ENCODE data around the gene RPP25L.

The RPP25L gene

GRCh38 chr9:34610434-34611206 is 1.3 kb downstream of the RPP25L start:
- no peak for DNase-seq (ENCODE audit: low read depth)
- TF ChIP-seq, protein P1, sequence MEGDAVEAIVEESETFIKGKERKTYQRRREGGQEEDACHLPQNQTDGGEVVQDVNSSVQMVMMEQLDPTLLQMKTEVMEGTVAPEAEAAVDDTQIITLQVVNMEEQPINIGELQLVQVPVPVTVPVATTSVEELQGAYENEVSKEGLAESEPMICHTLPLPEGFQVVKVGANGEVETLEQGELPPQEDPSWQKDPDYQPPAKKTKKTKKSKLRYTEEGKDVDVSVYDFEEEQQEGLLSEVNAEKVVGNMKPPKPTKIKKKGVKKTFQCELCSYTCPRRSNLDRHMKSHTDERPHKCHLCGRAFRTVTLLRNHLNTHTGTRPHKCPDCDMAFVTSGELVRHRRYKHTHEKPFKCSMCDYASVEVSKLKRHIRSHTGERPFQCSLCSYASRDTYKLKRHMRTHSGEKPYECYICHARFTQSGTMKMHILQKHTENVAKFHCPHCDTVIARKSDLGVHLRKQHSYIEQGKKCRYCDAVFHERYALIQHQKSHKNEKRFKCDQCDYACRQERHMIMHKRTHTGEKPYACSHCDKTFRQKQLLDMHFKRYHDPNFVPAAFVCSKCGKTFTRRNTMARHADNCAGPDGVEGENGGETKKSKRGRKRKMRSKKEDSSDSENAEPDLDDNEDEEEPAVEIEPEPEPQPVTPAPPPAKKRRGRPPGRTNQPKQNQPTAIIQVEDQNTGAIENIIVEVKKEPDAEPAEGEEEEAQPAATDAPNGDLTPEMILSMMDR (IDR thresholded peaks at IDR 0.05; ENCODE audit: insufficient read depth, low read depth, low read length, missing control alignments), result no peak
- peak overlapping the region; percentile 99 for H3K4me3 ChIP-seq (ENCODE audit: low read depth, low read length)

DNA sequence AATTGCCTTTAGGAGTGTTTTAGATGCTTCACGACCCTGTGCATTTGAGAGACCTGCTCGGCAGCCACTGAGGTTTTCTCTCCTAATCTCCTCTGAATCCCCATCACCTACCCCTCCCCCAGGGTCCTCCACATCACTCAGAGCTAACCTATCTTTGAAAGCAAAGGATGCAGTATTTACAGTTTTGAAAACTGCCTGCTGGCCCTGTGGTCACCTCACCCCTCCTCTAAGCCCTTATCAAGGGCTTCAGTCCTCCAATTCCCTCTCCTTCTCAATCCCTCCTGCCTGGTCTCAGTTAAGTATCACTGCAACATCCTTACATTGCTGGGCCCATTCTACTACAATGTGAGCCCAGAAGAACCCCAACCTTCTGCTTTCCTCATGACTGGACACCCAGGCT is 4.6 kb downstream of the RPP25L start:
- DNase-seq (ENCODE audit: low read depth), result no peak
- no peak overlapping the region for H3K4me3 ChIP-seq (ENCODE audit: low read depth, low read length)
- TF ChIP-seq, protein P1 (IDR thresholded peaks at IDR 0.05; ENCODE audit: insufficient read depth, low read depth, low read length, missing control alignments), result no peak

GRCh38 chr9:34606905-34607304 is 5.0 kb downstream of the RPP25L start:
- TF ChIP-seq, protein P1 (IDR thresholded peaks at IDR 0.05; ENCODE audit: insufficient read depth, low read depth, low read length, missing control alignments), result no peak
- DNase-seq (ENCODE audit: low read depth), result no peak
- no peak overlapping the region for H3K4me3 ChIP-seq (ENCODE audit: low read depth, low read length)

DNA sequence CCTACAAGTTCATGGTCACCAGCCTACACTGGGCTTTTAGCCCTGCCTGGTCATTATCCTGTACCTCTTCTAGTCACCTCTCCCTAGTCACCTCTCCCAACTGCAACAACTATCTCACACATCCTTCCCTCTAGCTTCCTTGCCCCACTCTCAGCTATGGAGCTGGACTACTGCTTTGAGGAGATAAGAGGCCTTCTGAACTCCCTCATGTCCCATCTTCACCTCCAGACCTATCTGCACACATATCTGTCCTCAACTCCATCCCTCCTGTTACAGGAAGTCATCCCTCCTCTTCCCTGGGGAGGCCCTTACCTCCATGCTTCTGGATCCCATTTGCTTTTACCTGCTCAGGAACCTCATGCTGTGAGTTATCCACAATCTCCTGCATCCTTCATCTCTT is 5.7 kb downstream of the RPP25L start:
- no peak for DNase-seq (ENCODE audit: low read depth)
- TF ChIP-seq, protein P1 (IDR thresholded peaks at IDR 0.05; ENCODE audit: insufficient read depth, low read depth, low read length, missing control alignments), result no peak
- no peak overlapping the region for H3K4me3 ChIP-seq (ENCODE audit: low read depth, low read length)

DNA sequence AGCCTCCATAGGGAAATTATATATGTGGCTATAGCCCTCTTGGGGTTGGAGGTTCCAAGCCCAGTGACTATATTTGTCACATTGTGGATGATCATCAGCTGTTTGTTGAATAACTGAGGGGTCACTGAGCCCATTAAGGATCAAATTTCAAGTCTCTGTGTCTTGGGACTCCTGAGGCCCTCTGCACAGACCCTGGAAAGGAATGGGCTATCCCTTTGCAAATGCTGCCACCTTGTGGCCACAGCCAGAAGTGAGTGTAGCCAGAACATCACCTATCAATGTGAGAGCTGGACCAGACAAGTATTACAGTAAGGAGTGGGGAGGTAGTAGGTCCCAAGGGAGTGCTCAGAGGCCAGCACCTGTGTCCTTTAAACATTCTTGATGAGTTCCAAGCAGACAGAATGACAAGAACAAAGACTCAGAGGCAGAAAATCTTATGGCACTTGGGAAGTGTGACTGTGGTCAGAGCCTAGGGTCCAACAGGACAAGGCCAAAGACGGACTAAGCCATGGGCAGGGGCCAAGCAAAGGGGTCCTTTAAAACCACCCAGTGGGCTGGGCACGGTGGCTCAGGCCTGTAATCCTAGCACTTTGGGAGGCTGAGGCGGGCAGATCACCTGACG is 8.2 kb downstream of the RPP25L start:
- DNase-seq (ENCODE audit: low read depth), result peak; percentile 79
- TF ChIP-seq, protein P1 (IDR thresholded peaks at IDR 0.05; ENCODE audit: insufficient read depth, low read depth, low read length, missing control alignments), result peak; percentile 88
- no peak overlapping the region for H3K4me3 ChIP-seq (ENCODE audit: low read depth, low read length)

- DNase-seq (ENCODE audit: low read depth), result no peak
- no peak overlapping the region for H3K4me3 ChIP-seq (ENCODE audit: low read depth, low read length)
- TF ChIP-seq, protein P1 (IDR thresholded peaks at IDR 0.05; ENCODE audit: insufficient read depth, low read depth, low read length, missing control alignments), result no peak
Observed at GRCh38 chr9:34601937-34602573, 9.8 kb downstream of the RPP25L start.

Measured in GM12865 (cell line).